Ammon's horn (tissue), 1 donor: ENCODE measurements around the gene KIFAP3.
"Not testable (repeated sequence)": the region's sequence is repeated elsewhere in the genome, so short reads cannot be mapped to it uniquely, and the experiment has no call there.

Experiments
- DNase-seq: peaks from one replicate; pipeline ENCODE4 v3.0.0-alpha.2; 2016; ENCODE audit warnings: low spot score

KIFAP3 gene

DNA sequence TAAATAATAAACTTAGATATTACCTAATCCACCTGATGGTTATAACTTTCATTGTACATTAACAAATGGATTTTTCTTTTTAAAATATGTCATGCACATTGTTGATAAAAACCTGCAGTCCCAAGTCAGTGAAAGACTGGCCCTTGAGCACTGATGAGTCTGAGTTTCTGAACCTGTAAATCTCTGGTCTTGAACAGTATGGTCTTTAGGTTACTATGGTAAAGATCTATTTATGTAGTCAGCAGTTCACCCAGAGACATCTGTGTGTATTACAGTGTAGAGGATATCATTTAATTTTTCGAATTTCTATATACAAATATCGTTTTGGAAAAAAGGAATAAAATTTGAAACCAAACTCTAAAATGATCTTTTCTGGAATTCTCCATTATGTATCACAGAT, 150.4 kb downstream of the KIFAP3 start:
- no peak for DNase-seq

DNA sequence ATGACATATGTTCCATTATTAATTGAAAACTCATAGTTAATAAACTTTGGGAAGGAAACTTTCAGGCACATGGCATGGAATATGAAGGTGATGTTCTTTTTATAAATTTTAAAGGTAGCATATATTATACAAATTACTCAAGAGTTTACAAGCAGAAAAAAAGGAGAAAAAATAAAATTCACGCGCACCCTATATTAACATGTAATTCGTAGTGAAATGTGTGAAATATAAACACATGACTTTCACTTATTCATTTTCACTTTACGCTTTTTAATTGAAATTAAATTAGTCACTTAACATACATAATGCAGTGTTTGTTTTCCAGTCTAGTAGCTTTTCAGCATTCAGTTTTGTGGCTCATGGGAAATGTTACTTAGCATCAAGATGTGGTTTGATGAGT, 153.4 kb downstream of the KIFAP3 start:
- no peak for DNase-seq

- DNase-seq, result no peak
These were observed 155.6 kb downstream of the KIFAP3 start for GRCh38 chr1:169918927-169919326.

- not testable (repeated sequence) for DNase-seq
These were observed 156.3 kb downstream of the KIFAP3 start for GRCh38 chr1:169918220-169918619.

- DNase-seq, result no peak
These were observed 159.3 kb downstream of the KIFAP3 start for GRCh38 chr1:169915150-169915549.

DNA sequence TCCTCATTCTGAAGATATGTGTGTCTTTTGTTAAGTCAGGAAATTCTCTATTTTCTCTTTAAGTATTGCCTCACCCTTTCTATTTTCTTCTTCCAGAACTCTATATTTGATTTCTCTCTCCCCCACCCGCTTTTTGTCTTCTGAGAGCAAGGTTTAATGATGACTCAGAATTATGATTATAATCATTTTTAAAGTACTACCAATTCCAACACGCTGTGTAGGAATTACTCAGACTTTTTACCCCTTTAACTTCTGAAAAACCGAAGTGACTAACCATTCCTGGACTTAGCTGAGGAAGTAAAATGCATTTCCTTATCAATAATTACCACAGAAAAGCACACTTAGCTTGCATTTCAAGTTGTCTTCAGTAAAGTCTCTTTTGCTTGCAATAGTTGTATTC, 160.0 kb downstream of the KIFAP3 start:
- no peak for DNase-seq

DNA sequence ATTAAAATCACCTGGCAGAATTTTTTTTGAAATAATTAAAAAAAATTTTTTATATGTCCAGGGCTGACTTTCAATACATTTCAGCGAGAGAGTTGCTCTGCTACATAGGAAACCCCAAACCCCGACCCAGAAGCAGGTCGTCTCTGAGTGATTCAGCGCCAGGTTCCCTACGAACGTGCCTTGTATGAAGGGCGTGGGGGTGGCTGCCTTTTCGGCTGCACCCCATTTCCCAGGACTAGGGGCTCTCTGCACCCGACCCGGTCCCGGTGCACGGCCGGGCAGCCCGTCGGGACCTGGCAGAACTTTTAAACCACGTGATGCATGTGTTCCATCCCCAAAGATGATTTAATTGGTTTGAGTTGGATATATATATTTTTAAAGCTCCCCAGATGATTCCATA, 165.0 kb downstream of the KIFAP3 start:
- DNase-seq, result no peak

- no peak for DNase-seq
These were observed 167.6 kb downstream of the KIFAP3 start for GRCh38 chr1:169906938-169907337.

DNA sequence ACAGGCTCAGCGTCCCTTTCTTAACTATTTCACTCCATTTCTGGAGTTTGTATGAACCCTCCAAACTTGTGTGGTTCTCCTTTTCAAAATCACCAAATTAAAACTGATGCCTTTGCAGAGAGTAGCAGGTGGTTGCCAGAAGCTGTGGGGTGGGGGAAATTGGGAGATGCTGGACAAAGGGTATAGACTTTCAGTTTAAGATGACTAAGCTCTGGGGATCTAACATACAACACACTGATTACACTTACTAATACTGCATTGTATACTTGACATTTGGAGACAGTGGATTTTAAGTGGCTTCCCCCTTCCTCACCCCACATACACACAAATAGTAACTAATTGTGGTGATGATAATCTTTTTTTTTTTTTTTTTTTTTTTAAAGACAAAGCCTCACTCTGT, 169.7 kb downstream of the KIFAP3 start:
- no peak for DNase-seq

- no peak for DNase-seq
These were observed 171.7 kb downstream of the KIFAP3 start for GRCh38 chr1:169902751-169903150.

DNA sequence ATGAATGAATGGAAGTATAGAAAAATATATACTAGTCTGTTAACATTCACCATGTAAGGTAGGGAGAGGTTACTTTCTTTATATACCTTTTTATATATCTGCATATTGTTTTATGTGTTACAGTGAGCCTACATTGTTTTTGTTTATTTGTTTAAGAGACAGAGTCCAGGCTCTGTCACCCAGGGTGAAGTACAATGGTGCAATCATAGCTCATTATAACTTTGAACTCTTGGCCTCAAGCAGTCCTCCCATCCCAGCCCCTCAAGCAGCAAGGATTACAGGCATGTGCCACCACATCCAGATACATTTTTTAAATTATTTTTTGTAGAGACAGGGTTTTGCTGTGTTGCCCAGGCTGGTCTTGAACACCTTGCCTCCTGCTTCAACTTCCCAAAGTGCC, 173.4 kb downstream of the KIFAP3 start:
- no peak for DNase-seq

GRCh38 chr1:169900571-169900970, 173.9 kb downstream of the KIFAP3 start:
- DNase-seq, result no peak

- no peak for DNase-seq
These were observed 174.8 kb downstream of the KIFAP3 start for GRCh38 chr1:169899519-169900217.

- no peak for DNase-seq
These were observed 178.5 kb downstream of the KIFAP3 start for GRCh38 chr1:169896013-169896412.

- peak; percentile 23 for DNase-seq
These were observed 179.9 kb downstream of the KIFAP3 start for GRCh38 chr1:169894424-169895145.

- DNase-seq, result peak; percentile 99
These were observed 180.7 kb downstream of the KIFAP3 start, which contains the start of gene SCYL3 for GRCh38 chr1:169893645-169894423. TSS of gene SCYL3 (minus strand) at chr1:169893896. CDS start at chr1:169888840, 5,056 bp downstream.

- peak; percentile 30 for DNase-seq
These were observed 181.4 kb downstream of the KIFAP3 start for GRCh38 chr1:169892927-169893644.

- no peak for DNase-seq
These were observed 182.1 kb downstream of the KIFAP3 start for GRCh38 chr1:169892176-169892926.

GRCh38 chr1:169891539-169891885, 183.0 kb downstream of the KIFAP3 start:
- DNase-seq, result no peak

DNA sequence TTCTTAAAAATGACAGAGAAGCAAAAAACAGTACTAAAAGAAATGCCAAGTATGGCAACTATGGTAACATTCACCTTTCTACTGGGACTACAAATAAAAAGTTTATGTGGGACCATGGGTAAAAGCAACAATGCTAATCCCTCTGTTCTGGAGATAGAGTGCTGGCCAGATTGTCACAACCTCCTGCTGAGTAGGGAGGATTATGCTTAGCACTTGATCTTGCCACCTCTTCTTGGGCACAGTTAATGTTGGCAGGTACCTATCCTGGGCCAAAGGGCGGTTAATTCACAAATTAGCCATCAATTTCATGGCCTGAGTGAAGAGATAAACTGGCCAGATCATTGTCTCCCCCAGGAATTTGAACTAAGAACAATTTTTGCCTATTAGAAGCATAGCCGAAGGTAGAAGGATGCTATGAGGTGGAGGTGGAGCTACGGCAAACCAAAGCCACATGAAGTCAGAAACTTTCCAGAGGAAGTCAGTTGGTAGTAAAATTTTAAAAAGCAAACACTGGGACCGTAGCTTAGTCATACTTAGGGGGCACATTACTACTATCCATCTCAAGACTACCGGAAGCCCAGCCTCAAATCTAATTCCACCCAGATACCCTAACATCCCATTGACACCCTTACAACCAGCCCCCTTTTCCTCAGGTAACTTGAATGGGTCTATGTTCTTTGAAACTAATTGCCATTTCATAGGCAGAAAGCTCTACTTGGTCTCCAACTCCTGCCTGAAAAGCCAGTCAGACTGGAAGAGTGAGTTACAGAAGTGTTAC, 183.5 kb downstream of the KIFAP3 start:
- no peak for DNase-seq

- DNase-seq, result no peak
These were observed 184.6 kb downstream of the KIFAP3 start for GRCh38 chr1:169889871-169890270.
